MM.1S (cell line): Measurements from ENCODE around the gene NTPCR.

Experiments used
- DNase-seq: peaks from one replicate; pipeline ENCODE4 v3.0.0-alpha.2; 2015
- H2AFZ ChIP-seq: fragments of 300-600 bp; sonication (generic); 2 replicates; pipeline ENCODE4 v1.6.0; 2016; ENCODE audit warnings: antibody characterized with exemption, low read length
- H3F3A ChIP-seq: fragments of 300-600 bp; sonication (generic); 2 replicates; pipeline ENCODE4 v1.6.1; 2016; ENCODE audit warnings: mild to moderate bottlenecking, antibody characterized with exemption, low read length, moderate library complexity, mixed read lengths; ENCODE audit not compliant: insufficient read depth
- H3K27ac ChIP-seq: fragments of 300-600 bp; sonication (generic); 2 replicates; pipeline ENCODE4 v1.5.1; 2016; ENCODE audit warnings: mild to moderate bottlenecking, low read length
- H3K27me3 ChIP-seq: fragments of 300-600 bp; sonication (generic); replicated peaks from 2 replicates; pipeline ENCODE4 v1.6.0; 2016; ENCODE audit warnings: low read length; ENCODE audit not compliant: insufficient read depth
- H3K36me3 ChIP-seq: fragments of 300-600 bp; sonication (generic); replicated peaks from 2 replicates; pipeline ENCODE4 v1.6.1; 2016; ENCODE audit warnings: mild to moderate bottlenecking, low read length, mixed read lengths; ENCODE audit not compliant: insufficient read depth
- H3K4me1 ChIP-seq: fragments of 300-600 bp; sonication (generic); 2 replicates; pipeline ENCODE4 v1.6.1; 2016; ENCODE audit warnings: low read length, mixed read lengths
- H3K4me2 ChIP-seq: fragments of 300-600 bp; sonication (generic); 2 replicates; pipeline ENCODE4 v1.6.0; 2016; ENCODE audit warnings: low read depth, low read length
- H3K4me3 ChIP-seq: fragments of 300-600 bp; sonication (generic); 2 replicates; pipeline ENCODE4 v1.5.1; 2016; ENCODE audit warnings: low read length, mixed read lengths
- H3K79me2 ChIP-seq: fragments of 300-600 bp; sonication (generic); 2 replicates; pipeline ENCODE4 v1.6.1; 2016; ENCODE audit warnings: mixed run types, low read length, mixed read lengths
- H3K9ac ChIP-seq: fragments of 300-600 bp; sonication (generic); 2 replicates; pipeline ENCODE4 v1.6.1; 2016; ENCODE audit warnings: low read length, mixed read lengths
- H3K9me2 ChIP-seq: fragments of 300-600 bp; sonication (generic); replicated peaks from 2 replicates; pipeline ENCODE4 v1.6.1; 2016; ENCODE audit warnings: mild to moderate bottlenecking, low read length, mixed read lengths; ENCODE audit not compliant: insufficient read depth
- H3K9me3 ChIP-seq: fragments of 300-600 bp; sonication (generic); replicated peaks from 2 replicates; pipeline ENCODE4 v1.6.1; 2016; ENCODE audit warnings: mild to moderate bottlenecking, low read length, mixed read lengths; ENCODE audit not compliant: insufficient read depth
- H4K20me1 ChIP-seq: fragments of 300-600 bp; sonication (generic); 2 replicates; pipeline ENCODE4 v1.6.1; 2016; ENCODE audit warnings: mild to moderate bottlenecking, low read length, moderate library complexity, mixed read lengths; ENCODE audit not compliant: insufficient read depth
- CTCF ChIP-seq: fragments of 300-600 bp; sonication (generic); IDR thresholded peaks from 2 replicates; pipeline ENCODE4 v1.5.1; 2016; ENCODE audit warnings: antibody characterized with exemption, low read length, mixed read lengths
- EZH2 ChIP-seq: fragments of 300-600 bp; sonication (generic); optimal IDR thresholded peaks from 2 replicates; pipeline ENCODE3; 2017; ENCODE audit warnings: low read depth, mild to moderate bottlenecking, antibody characterized with exemption, low read length, mixed read lengths
- EZH2phosphoT487 ChIP-seq: fragments of 300-600 bp; sonication (generic); IDR thresholded peaks from 2 replicates; pipeline ENCODE4 v1.6.1; 2018; ENCODE audit warnings: antibody characterized with exemption, low read length

The NTPCR gene

GRCh38 chr1:232966663-232967062, 16.3 kb downstream of the NTPCR start:
- no peak overlapping the region for H3K4me3 ChIP-seq
- TF ChIP-seq EZH2phosphoT487 (no peak), EZH2 (no peak), CTCF (no peak)
- no peak overlapping the region for H3K9ac ChIP-seq
- H3F3A ChIP-seq, result no peaks in the 10 kb centered on the region
- no peak for DNase-seq
- H3K36me3 ChIP-seq, result no peaks in the 10 kb centered on the region
- H4K20me1 ChIP-seq, result no peaks in the 10 kb centered on the region
- no peak overlapping the region for H3K27ac ChIP-seq
- no peaks in the 10 kb centered on the region for H3K79me2 ChIP-seq
- H3K4me1 ChIP-seq, result no peaks in the 10 kb centered on the region
- H3K9me2 ChIP-seq, result no peaks in the 10 kb centered on the region
- no peaks in the 10 kb centered on the region for H3K27me3 ChIP-seq
- no peak overlapping the region for H3K4me2 ChIP-seq
- no peak overlapping the region for H2AFZ ChIP-seq
- no peaks in the 10 kb centered on the region for H3K9me3 ChIP-seq

DNA sequence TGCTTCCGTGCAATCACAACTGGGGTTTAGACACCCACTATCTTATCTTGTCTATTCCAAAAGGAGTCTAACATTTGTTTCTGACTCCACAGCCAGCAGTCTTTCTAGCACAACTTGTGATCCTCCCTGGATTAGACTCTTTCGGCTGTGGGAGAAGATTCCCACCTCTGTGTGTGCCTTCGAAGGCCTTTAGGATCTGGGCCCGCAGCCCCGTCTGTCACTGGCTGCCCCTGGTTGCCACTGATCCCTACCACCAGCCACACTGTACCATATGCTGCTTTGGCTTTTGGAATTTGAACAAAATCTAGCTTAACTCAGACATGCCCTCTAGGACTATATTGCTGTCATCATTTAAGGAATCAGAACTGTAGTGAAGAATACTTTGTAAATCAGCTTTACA, 18.0 kb downstream of the NTPCR start:
- Histone ChIP-seq H2AFZ (no peak overlapping the region), H3K4me2 (no peak overlapping the region), H4K20me1 (no peaks in the 10 kb centered on the region), H3K4me3 (no peak overlapping the region), H3K79me2 (no peaks in the 10 kb centered on the region), H3K9ac (no peak overlapping the region), H3K36me3 (0 out of 2 replicates have a peak, but pooled peaks cover 4% of the 10 kb centered on the region), H3F3A (no peaks in the 10 kb centered on the region), H3K9me3 (no peaks in the 10 kb centered on the region), H3K27ac (no peak overlapping the region), H3K4me1 (no peaks in the 10 kb centered on the region), H3K9me2 (no peaks in the 10 kb centered on the region), H3K27me3 (no peaks in the 10 kb centered on the region)
- TF ChIP-seq CTCF (no peak), EZH2 (no peak), EZH2phosphoT487 (no peak)
- no peak for DNase-seq

DNA sequence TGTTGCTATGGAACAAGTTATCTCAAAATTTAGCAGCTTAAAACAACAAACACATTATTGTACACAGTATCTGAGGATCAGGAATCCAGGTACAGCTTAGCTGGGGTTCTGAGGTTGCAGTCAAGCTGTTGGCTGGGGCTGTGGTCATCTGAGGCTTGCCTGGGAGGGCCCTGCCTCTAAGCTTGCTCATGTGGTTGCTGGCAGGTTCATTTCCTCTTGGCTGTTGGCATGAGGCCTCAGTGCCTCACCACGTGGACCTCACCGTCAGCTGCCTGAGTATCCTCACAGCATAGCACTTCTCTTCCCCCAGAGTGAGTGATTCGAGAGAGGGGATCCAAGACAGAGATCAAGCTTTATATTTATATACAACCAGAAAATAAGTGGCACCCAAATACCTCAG, 18.6 kb downstream of the NTPCR start:
- H3K9me2 ChIP-seq, result no peaks in the 10 kb centered on the region
- no peaks in the 10 kb centered on the region for H3F3A ChIP-seq
- no peaks in the 10 kb centered on the region for H4K20me1 ChIP-seq
- DNase-seq, result no peak
- no peaks in the 10 kb centered on the region for H3K79me2 ChIP-seq
- no peaks in the 10 kb centered on the region for H3K27me3 ChIP-seq
- TF ChIP-seq EZH2phosphoT487, result no peak
- TF ChIP-seq CTCF, result no peak
- no peak for TF ChIP-seq EZH2
- H3K4me1 ChIP-seq, result no peaks in the 10 kb centered on the region
- H3K36me3 ChIP-seq, result 0 out of 2 replicates have a peak, but pooled peaks cover 4% of the 10 kb centered on the region
- no peak overlapping the region for H2AFZ ChIP-seq
- no peak overlapping the region for H3K27ac ChIP-seq
- no peaks in the 10 kb centered on the region for H3K9me3 ChIP-seq
- no peak overlapping the region for H3K4me3 ChIP-seq
- H3K4me2 ChIP-seq, result no peak overlapping the region
- no peak overlapping the region for H3K9ac ChIP-seq
